ENCODE results near the gene CSNK2A2. TPM values are rescaled to one million over a fixed set of nuclear protein-coding genes. Genes with fewer than 3 reads are reported as not detected.

The CSNK2A2 gene
- total RNA-seq, 1 experiment from 2014 or later = 56.4 TPM

DNA sequence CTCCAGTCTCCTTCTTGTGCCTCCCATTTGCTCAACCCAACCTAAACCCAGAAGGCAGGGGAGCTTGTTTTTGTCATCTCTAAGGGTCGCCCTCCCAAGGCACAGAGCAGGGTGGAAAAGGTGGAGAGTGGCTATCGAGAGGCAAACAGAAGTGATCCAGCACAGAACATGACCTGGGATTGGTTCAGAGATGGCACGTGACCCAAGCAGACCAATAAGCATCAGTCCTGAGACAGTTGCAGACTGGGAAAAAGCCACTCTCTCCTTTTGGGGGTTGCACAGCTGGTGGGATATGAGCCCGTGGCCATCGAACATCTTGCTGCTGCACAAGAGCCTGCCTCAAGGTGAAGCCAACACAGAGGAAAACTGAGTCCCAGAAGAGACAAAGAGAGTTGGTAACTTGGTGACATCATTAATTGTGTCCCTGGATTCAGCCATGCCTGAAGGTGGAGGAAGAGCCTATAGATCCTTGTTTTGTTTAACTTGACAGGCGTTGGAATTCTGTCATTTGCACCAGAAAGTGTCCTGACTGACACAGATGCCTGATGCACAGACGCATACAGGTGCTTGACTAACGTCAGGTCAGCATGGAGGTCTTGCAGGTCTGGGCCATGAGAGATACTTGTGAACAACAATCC lies 28.2 kb upstream of the CSNK2A2 start:
- Histone ChIP-seq H3K9ac (ENCODE audit: low read length) (no peak overlapping the region), H3K9me3 (ENCODE audit: low read length) (no peaks in the 10 kb centered on the region), H3K79me2 (ENCODE audit: low read length) (no peaks in the 10 kb centered on the region), H3K4me3 (ENCODE audit: low read length) (no peak overlapping the region), H3K27ac (ENCODE audit: low read length) (no peak overlapping the region), H3K4me1 (ENCODE audit: low read length) (peaks cover 18% of the 10 kb centered on the region), H3K27me3 (ENCODE audit: low read length) (no peaks in the 10 kb centered on the region), H4K20me1 (ENCODE audit: insufficient read depth, low read depth, low read length) (no peaks in the 10 kb centered on the region), H3K9me2 (replicated peaks; ENCODE audit: insufficient read depth, low read length) (no peaks in the 10 kb centered on the region), H3K36me3 (ENCODE audit: insufficient read depth, low read length) (no peaks in the 10 kb centered on the region), H2AFZ (ENCODE audit: low read length) (no peak overlapping the region), H3K4me2 (ENCODE audit: low read depth, low read length, poor library complexity, severe bottlenecking) (no peak overlapping the region)
- no peak for DNase-seq

DNA sequence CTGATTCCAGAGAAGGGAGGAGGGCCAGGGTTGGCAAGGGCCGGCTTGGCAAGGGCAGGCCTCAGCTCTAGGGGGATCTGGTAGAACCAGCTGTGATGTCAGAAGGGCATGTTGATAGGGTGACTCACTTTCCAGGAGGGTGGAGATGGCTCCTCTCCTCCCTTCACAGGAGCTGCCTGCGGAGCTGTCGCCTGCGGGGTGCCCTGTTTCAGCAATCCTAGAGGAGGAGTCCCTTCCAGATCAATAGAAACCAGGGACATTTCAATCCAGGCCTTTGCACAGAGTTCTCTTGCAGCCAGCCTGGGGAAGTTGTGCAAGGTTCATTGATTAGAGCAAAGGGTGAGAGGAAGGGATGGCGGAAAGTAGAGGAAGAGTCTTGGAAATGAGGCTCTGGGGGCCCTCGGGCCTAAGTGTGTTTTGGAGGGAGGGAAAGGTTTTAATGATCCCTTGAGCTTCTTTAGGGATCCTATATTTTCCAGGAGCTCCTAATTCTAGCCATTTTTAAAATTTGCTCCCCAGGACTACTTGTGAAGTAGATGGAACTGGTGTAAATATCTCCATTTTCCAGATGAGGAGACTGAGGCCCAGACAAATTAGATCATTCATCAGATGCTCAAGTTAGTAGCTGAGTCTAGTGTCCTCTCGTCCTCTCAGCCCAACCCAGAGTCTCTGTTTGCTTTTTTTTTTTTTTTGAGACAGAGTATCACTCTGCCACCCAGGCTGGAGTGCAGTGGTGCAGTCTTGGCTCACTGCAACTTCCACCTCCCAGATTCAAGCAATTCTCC lies 24.8 kb upstream of the CSNK2A2 start:
- no peaks in the 10 kb centered on the region for H3K9me3 ChIP-seq (ENCODE audit: low read length)
- H2AFZ ChIP-seq (ENCODE audit: low read length) = no peak overlapping the region

DNA sequence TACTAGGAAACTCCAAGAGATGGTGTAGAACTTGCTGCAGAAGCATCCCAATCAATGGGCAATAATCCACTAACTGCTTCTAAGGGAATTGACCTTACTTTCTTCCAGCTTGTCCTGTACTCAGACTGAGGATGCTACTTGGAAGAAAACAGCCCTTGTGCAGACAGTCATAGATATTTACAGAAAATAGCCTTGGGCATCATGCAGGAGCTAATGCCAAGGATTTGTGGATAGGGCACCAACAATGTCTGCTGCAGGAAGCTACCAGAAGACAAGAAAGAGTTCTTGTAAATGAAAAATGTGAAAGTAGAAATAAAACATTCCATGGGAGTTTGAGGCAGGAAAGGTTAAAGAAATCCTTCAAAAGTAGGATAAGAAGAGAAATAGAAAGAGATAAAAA lies 21.5 kb upstream of the CSNK2A2 start:
- H2AFZ ChIP-seq (ENCODE audit: low read length) = no peak overlapping the region
- H3K9ac ChIP-seq (ENCODE audit: low read length) = no peak overlapping the region
- no peak overlapping the region for H3K4me2 ChIP-seq (ENCODE audit: low read depth, low read length, poor library complexity, severe bottlenecking)

More for the DNA sequence above, 24.8 kb upstream of the CSNK2A2 start:
- Histone ChIP-seq H4K20me1 (ENCODE audit: insufficient read depth, low read depth, low read length) (no peaks in the 10 kb centered on the region), H3K4me1 (ENCODE audit: low read length) (no peaks in the 10 kb centered on the region), H3K4me3 (ENCODE audit: low read length) (no peak overlapping the region), H3K79me2 (ENCODE audit: low read length) (no peaks in the 10 kb centered on the region), H3K27ac (ENCODE audit: low read length) (no peak overlapping the region), H3K4me2 (ENCODE audit: low read depth, low read length, poor library complexity, severe bottlenecking) (no peak overlapping the region), H3K36me3 (ENCODE audit: insufficient read depth, low read length) (no peaks in the 10 kb centered on the region), H3K9ac (ENCODE audit: low read length) (no peak overlapping the region), H3K27me3 (ENCODE audit: low read length) (no peaks in the 10 kb centered on the region), H3K9me2 (replicated peaks; ENCODE audit: insufficient read depth, low read length) (no peaks in the 10 kb centered on the region)
- DNase-seq = no peak

DNA sequence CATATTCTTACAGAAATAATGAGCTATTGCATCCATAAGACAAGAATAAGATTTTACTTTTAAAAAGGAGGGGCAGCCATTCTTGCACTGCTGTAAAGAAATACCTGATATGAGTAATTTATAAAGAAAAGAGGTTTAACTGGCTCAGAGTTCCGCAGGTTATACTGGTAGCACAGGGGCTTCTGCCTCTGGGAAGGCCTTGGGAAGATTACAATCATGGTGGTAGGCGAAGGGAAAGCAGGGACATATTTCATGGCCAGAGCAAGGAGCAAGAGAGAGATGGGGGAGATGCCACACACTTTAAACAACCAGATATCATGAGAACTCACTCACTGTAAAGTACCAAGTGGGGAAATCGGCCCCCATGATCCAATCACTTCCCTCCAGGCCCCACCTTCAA lies 20.9 kb upstream of the CSNK2A2 start:
- no peaks in the 10 kb centered on the region for H3K4me1 ChIP-seq (ENCODE audit: low read length)
- no peaks in the 10 kb centered on the region for H3K9me3 ChIP-seq (ENCODE audit: low read length)
- H3K9me2 ChIP-seq (replicated peaks; ENCODE audit: insufficient read depth, low read length) = no peaks in the 10 kb centered on the region
- H3K4me2 ChIP-seq (ENCODE audit: low read depth, low read length, poor library complexity, severe bottlenecking) = no peak overlapping the region
- H4K20me1 ChIP-seq (ENCODE audit: insufficient read depth, low read depth, low read length) = no peaks in the 10 kb centered on the region
- no peak overlapping the region for H2AFZ ChIP-seq (ENCODE audit: low read length)
- no peak overlapping the region for H3K9ac ChIP-seq (ENCODE audit: low read length)
- no peak for DNase-seq
- no peak overlapping the region for H3K4me3 ChIP-seq (ENCODE audit: low read length)
- H3K79me2 ChIP-seq (ENCODE audit: low read length) = no peaks in the 10 kb centered on the region
- H3K27ac ChIP-seq (ENCODE audit: low read length) = no peak overlapping the region
- H3K36me3 ChIP-seq (ENCODE audit: insufficient read depth, low read length) = no peaks in the 10 kb centered on the region
- no peaks in the 10 kb centered on the region for H3K27me3 ChIP-seq (ENCODE audit: low read length)

More for the DNA sequence above, 21.5 kb upstream of the CSNK2A2 start:
- H4K20me1 ChIP-seq (ENCODE audit: insufficient read depth, low read depth, low read length) = no peaks in the 10 kb centered on the region
- no peaks in the 10 kb centered on the region for H3K9me2 ChIP-seq (replicated peaks; ENCODE audit: insufficient read depth, low read length)
- no peaks in the 10 kb centered on the region for H3K79me2 ChIP-seq (ENCODE audit: low read length)
- no peak overlapping the region for H3K27ac ChIP-seq (ENCODE audit: low read length)
- H3K4me3 ChIP-seq (ENCODE audit: low read length) = no peak overlapping the region
- no peaks in the 10 kb centered on the region for H3K4me1 ChIP-seq (ENCODE audit: low read length)
- DNase-seq = no peak
- no peaks in the 10 kb centered on the region for H3K36me3 ChIP-seq (ENCODE audit: insufficient read depth, low read length)
- no peaks in the 10 kb centered on the region for H3K9me3 ChIP-seq (ENCODE audit: low read length)
- H3K27me3 ChIP-seq (ENCODE audit: low read length) = no peaks in the 10 kb centered on the region

DNA sequence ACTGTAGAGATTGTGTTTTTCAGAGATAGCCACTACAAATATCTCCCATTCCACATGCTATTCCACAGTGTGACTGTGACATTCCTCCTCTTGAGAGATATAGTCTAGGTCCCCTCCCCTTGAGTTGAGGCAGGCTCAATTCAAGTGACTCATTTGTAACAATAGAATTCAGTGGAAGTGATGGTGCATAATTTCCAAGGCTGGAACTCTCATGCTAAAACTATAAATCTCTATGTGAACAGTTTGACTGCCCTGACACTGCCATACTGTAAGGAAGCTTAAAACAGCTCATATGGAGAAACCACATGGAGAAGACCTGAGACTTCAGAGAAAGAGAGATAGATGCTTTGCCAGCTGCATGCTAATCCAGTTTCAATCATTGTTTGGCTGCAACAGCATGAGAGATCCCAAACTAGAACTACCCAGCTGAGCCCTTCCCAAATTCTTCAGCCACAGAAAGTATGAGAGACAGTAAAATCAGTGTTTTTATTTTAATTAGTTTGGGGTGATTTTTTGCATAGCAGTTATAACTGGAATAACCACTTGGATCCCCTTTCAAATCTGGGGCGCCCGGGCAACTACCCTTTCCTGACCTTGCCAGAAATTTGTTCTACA lies 19.5 kb upstream of the CSNK2A2 start:
- Histone ChIP-seq H3K4me1 (ENCODE audit: low read length) (peaks cover 3% of the 10 kb centered on the region; the same call in 1 of the 2 replicates), H3K27me3 (ENCODE audit: low read length) (no peaks in the 10 kb centered on the region), H3K4me2 (ENCODE audit: low read depth, low read length, poor library complexity, severe bottlenecking) (no peak overlapping the region), H4K20me1 (ENCODE audit: insufficient read depth, low read depth, low read length) (no peaks in the 10 kb centered on the region), H2AFZ (ENCODE audit: low read length) (no peak overlapping the region), H3K4me3 (ENCODE audit: low read length) (no peak overlapping the region), H3K36me3 (ENCODE audit: insufficient read depth, low read length) (no peaks in the 10 kb centered on the region), H3K9me3 (ENCODE audit: low read length) (no peaks in the 10 kb centered on the region), H3K9me2 (replicated peaks; ENCODE audit: insufficient read depth, low read length) (no peaks in the 10 kb centered on the region), H3K79me2 (ENCODE audit: low read length) (no peaks in the 10 kb centered on the region), H3K9ac (ENCODE audit: low read length) (no peak overlapping the region), H3K27ac (ENCODE audit: low read length) (no peak overlapping the region)
- DNase-seq = no peak

DNA sequence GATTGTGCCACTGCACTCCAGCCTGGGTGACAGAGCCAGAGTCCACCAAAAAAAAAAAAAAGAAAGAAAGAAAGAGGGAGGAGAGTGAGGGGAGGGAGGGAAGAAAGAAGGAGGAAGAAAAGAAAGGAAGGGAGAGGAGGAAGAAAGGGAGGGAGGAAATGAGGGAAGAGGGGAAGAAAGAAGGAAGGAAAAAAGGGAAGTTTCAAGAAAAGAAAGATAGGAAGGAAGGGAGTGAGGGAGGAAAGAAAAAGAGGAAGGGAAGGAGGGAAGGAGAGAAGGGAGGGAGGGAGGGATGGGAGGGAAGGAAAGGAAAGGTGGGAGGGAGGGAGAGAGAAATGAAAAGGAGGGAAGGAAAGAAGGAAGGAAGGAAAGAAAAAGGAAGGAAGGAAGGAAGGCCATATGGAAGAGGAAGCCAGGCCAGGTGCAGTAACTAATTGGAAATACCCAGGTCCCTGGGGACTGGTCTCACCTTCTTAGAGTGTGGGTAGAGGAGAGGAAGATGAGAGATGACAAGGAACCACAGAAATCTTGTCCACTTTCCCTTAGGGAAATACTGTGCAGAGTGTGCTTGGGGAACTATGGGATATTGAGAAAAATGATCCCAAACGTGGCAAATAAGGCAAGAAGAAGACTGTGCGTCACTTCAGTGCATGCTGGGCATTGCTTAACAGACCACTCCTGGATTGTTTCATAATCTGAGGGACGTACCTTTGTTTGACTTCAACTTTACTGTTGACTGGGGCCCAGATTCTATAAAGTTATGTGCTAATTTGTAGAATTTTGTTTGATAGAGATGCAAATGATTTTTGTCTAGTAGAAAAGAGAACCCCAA lies 15.1 kb upstream of the CSNK2A2 start:
- no peaks in the 10 kb centered on the region for H4K20me1 ChIP-seq (ENCODE audit: insufficient read depth, low read depth, low read length)
- H3K9me3 ChIP-seq (ENCODE audit: low read length) = no peaks in the 10 kb centered on the region
- H3K4me2 ChIP-seq (ENCODE audit: low read depth, low read length, poor library complexity, severe bottlenecking) = no peak overlapping the region
- DNase-seq = no peak
- H3K27me3 ChIP-seq (ENCODE audit: low read length) = no peaks in the 10 kb centered on the region
- no peak overlapping the region for H3K27ac ChIP-seq (ENCODE audit: low read length)
- no peaks in the 10 kb centered on the region for H3K79me2 ChIP-seq (ENCODE audit: low read length)
- no peaks in the 10 kb centered on the region for H3K9me2 ChIP-seq (replicated peaks; ENCODE audit: insufficient read depth, low read length)
- H2AFZ ChIP-seq (ENCODE audit: low read length) = no peak overlapping the region
- no peak overlapping the region for H3K4me3 ChIP-seq (ENCODE audit: low read length)
- H3K4me1 ChIP-seq (ENCODE audit: low read length) = peaks cover 3% of the 10 kb centered on the region; the same call in 1 of the 2 replicates
- no peak overlapping the region for H3K9ac ChIP-seq (ENCODE audit: low read length)
- no peaks in the 10 kb centered on the region for H3K36me3 ChIP-seq (ENCODE audit: insufficient read depth, low read length)

DNA sequence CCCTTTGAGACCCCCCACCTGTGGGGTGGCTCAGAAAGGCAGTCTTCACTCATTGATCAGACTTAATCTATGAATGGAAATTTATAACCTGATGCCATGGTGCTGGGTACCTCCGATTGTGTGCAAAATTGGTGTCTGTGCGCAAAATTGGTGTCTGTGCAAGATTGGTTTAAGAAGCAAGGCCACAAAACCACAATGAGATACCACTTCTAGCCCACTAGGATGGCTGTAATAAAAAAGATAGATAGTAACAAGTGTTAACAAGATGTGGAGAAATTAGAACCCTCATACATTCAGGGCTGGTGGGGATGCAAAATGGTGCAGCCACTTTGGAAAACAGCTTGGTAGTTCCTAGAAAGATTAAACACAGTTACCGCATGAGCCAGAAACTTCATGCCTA lies 13.9 kb upstream of the CSNK2A2 start:
- Histone ChIP-seq H3K4me3 (ENCODE audit: low read length) (no peak overlapping the region), H3K9me3 (ENCODE audit: low read length) (no peaks in the 10 kb centered on the region), H3K4me2 (ENCODE audit: low read depth, low read length, poor library complexity, severe bottlenecking) (no peak overlapping the region), H3K4me1 (ENCODE audit: low read length) (peaks cover 3% of the 10 kb centered on the region; the same call in 1 of the 2 replicates), H3K9me2 (replicated peaks; ENCODE audit: insufficient read depth, low read length) (no peaks in the 10 kb centered on the region), H3K9ac (ENCODE audit: low read length) (no peak overlapping the region), H3K36me3 (ENCODE audit: insufficient read depth, low read length) (no peaks in the 10 kb centered on the region), H4K20me1 (ENCODE audit: insufficient read depth, low read depth, low read length) (no peaks in the 10 kb centered on the region), H2AFZ (ENCODE audit: low read length) (no peak overlapping the region), H3K79me2 (ENCODE audit: low read length) (no peaks in the 10 kb centered on the region), H3K27ac (ENCODE audit: low read length) (no peak overlapping the region), H3K27me3 (ENCODE audit: low read length) (no peaks in the 10 kb centered on the region)
- no peak for DNase-seq

DNA sequence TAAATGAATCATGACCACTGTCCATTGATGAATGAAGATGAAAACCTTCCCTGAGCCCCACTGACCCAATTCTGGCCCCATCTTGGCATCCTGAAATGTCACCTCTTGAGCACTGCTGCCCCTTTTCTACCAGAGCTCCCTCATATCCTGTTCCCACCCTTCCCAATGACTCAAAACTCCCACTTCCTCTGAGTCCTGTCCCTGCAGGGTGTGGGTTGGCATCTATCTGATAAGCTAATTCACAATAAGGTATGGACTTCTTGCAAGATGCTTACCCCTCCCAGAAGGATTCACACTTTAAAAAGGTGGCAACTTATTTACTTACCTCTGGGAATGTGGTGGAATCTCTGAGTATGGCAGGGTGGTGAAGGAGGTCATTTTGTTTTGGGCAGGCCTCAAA lies 13.3 kb upstream of the CSNK2A2 start:
- Histone ChIP-seq H3K36me3 (ENCODE audit: insufficient read depth, low read length) (no peaks in the 10 kb centered on the region), H4K20me1 (ENCODE audit: insufficient read depth, low read depth, low read length) (no peaks in the 10 kb centered on the region), H3K4me1 (ENCODE audit: low read length) (peaks cover 3% of the 10 kb centered on the region; the same call in 1 of the 2 replicates), H3K9ac (ENCODE audit: low read length) (no peak overlapping the region), H3K4me2 (ENCODE audit: low read depth, low read length, poor library complexity, severe bottlenecking) (no peak overlapping the region), H3K27ac (ENCODE audit: low read length) (no peak overlapping the region), H3K27me3 (ENCODE audit: low read length) (no peaks in the 10 kb centered on the region), H3K4me3 (ENCODE audit: low read length) (no peak overlapping the region), H3K9me2 (replicated peaks; ENCODE audit: insufficient read depth, low read length) (no peaks in the 10 kb centered on the region), H3K79me2 (ENCODE audit: low read length) (no peaks in the 10 kb centered on the region), H3K9me3 (ENCODE audit: low read length) (no peaks in the 10 kb centered on the region), H2AFZ (ENCODE audit: low read length) (no peak overlapping the region)
- no peak for DNase-seq
